ENCODE data around the gene CAP1. TPM values are rescaled to one million over a fixed set of nuclear protein-coding genes. Genes with fewer than 3 reads are reported as not detected.

The CAP1 gene
- total and polyA plus RNA-seq, 4 donors, result 157 to 201 (median 173) TPM

GRCh38 chr1:40056519-40057309 lies 16.2 kb downstream of the CAP1 start:
- peaks cover 4% of the 10 kb centered on the region for H3K36me3 ChIP-seq (ENCODE audit: control insufficient read depth, insufficient read depth, low read length)
- no peak overlapping the region for H3K4me3 ChIP-seq (ENCODE audit: low read depth, low read length)
- H3K4me1 ChIP-seq (ENCODE audit: control insufficient read depth, insufficient read depth, low read length), result no peaks in the 10 kb centered on the region
- DNase-seq (ENCODE audit: low read depth in 4 of 6, low spot score in 6 of 6), result no peak
- no peaks in the 10 kb centered on the region for H3K27me3 ChIP-seq (ENCODE audit: control insufficient read depth, insufficient read depth, low read length)
- WGBS (ENCODE audit: insufficient coverage), result 100% methylated on average over 2 of the region's 5 CpGs
- no peaks in the 10 kb centered on the region for H3K9me3 ChIP-seq (ENCODE audit: control insufficient read depth, insufficient read depth, low read length)
- H3K27ac ChIP-seq (ENCODE audit: low read depth, low read length), result no peak overlapping the region

GRCh38 chr1:40057310-40058030 lies 16.9 kb downstream of the CAP1 start:
- Histone ChIP-seq H3K4me1 (ENCODE audit: control insufficient read depth, insufficient read depth, low read length) (no peaks in the 10 kb centered on the region), H3K27me3 (ENCODE audit: control insufficient read depth, insufficient read depth, low read length) (no peaks in the 10 kb centered on the region), H3K27ac (ENCODE audit: low read depth, low read length) (no peak overlapping the region), H3K9me3 (ENCODE audit: control insufficient read depth, insufficient read depth, low read length) (no peaks in the 10 kb centered on the region), H3K36me3 (ENCODE audit: control insufficient read depth, insufficient read depth, low read length) (peaks cover 4% of the 10 kb centered on the region), H3K4me3 (ENCODE audit: low read depth, low read length) (no peak overlapping the region)
- WGBS (ENCODE audit: insufficient coverage), result 100% methylated on average over 1 of the region's 1 CpG
- no peak for DNase-seq (ENCODE audit: low read depth in 4 of 6, low spot score in 6 of 6)

- Histone ChIP-seq H3K27ac (ENCODE audit: low read depth, low read length) (no peak overlapping the region), H3K36me3 (ENCODE audit: control insufficient read depth, insufficient read depth, low read length) (peaks cover 4% of the 10 kb centered on the region), H3K4me1 (ENCODE audit: control insufficient read depth, insufficient read depth, low read length) (no peaks in the 10 kb centered on the region), H3K9me3 (ENCODE audit: control insufficient read depth, insufficient read depth, low read length) (no peaks in the 10 kb centered on the region), H3K4me3 (ENCODE audit: low read depth, low read length) (no peak overlapping the region), H3K27me3 (ENCODE audit: control insufficient read depth, insufficient read depth, low read length) (no peaks in the 10 kb centered on the region)
- 83% methylated on average over 1 of the region's 1 CpG for WGBS (ENCODE audit: insufficient coverage)
- DNase-seq (ENCODE audit: low read depth in 4 of 6, low spot score in 6 of 6), result no peak
Observed at GRCh38 chr1:40058097-40058452, 17.5 kb downstream of the CAP1 start.

- no peak for DNase-seq (ENCODE audit: low read depth in 4 of 6, low spot score in 6 of 6)
- H3K9me3 ChIP-seq (ENCODE audit: control insufficient read depth, insufficient read depth, low read length), result no peaks in the 10 kb centered on the region
- no peaks in the 10 kb centered on the region for H3K27me3 ChIP-seq (ENCODE audit: control insufficient read depth, insufficient read depth, low read length)
- H3K4me3 ChIP-seq (ENCODE audit: low read depth, low read length), result no peak overlapping the region
- peaks cover 8% of the 10 kb centered on the region for H3K36me3 ChIP-seq (ENCODE audit: control insufficient read depth, insufficient read depth, low read length)
- H3K4me1 ChIP-seq (ENCODE audit: control insufficient read depth, insufficient read depth, low read length), result no peaks in the 10 kb centered on the region
- no peak overlapping the region for H3K27ac ChIP-seq (ENCODE audit: low read depth, low read length)
- 88% methylated on average over 2 of the region's 7 CpGs for WGBS (ENCODE audit: insufficient coverage)
Observed at GRCh38 chr1:40058453-40059337, 18.2 kb downstream of the CAP1 start.

- no peaks in the 10 kb centered on the region for H3K27me3 ChIP-seq (ENCODE audit: control insufficient read depth, insufficient read depth, low read length)
- H3K36me3 ChIP-seq (ENCODE audit: control insufficient read depth, insufficient read depth, low read length), result peaks cover 12% of the 10 kb centered on the region
- WGBS (ENCODE audit: insufficient coverage), result 67% methylated on average over 2 of the region's 4 CpGs
- H3K9me3 ChIP-seq (ENCODE audit: control insufficient read depth, insufficient read depth, low read length), result no peaks in the 10 kb centered on the region
- DNase-seq (ENCODE audit: low read depth in 4 of 6, low spot score in 6 of 6), result no peak
- H3K4me1 ChIP-seq (ENCODE audit: control insufficient read depth, insufficient read depth, low read length), result no peaks in the 10 kb centered on the region
- H3K27ac ChIP-seq (ENCODE audit: low read depth, low read length), result no peak overlapping the region
- H3K4me3 ChIP-seq (ENCODE audit: low read depth, low read length), result no peak overlapping the region
Observed at GRCh38 chr1:40059338-40059959, 18.9 kb downstream of the CAP1 start.

- Histone ChIP-seq H3K9me3 (ENCODE audit: control insufficient read depth, insufficient read depth, low read length) (no peaks in the 10 kb centered on the region), H3K4me3 (ENCODE audit: low read depth, low read length) (no peak overlapping the region), H3K36me3 (ENCODE audit: control insufficient read depth, insufficient read depth, low read length) (peaks cover 12% of the 10 kb centered on the region), H3K27ac (ENCODE audit: low read depth, low read length) (no peak overlapping the region), H3K4me1 (ENCODE audit: control insufficient read depth, insufficient read depth, low read length) (no peaks in the 10 kb centered on the region), H3K27me3 (ENCODE audit: control insufficient read depth, insufficient read depth, low read length) (no peaks in the 10 kb centered on the region)
- WGBS (ENCODE audit: insufficient coverage), result 60% methylated on average over 1 of the region's 7 CpGs
- no peak for DNase-seq (ENCODE audit: low read depth in 4 of 6, low spot score in 6 of 6)
Observed at GRCh38 chr1:40059960-40060750, 19.6 kb downstream of the CAP1 start.

- no peak overlapping the region for H3K4me3 ChIP-seq (ENCODE audit: low read depth, low read length)
- no peak overlapping the region for H3K27ac ChIP-seq (ENCODE audit: low read depth, low read length)
- H3K27me3 ChIP-seq (ENCODE audit: control insufficient read depth, insufficient read depth, low read length), result no peaks in the 10 kb centered on the region
- no peaks in the 10 kb centered on the region for H3K4me1 ChIP-seq (ENCODE audit: control insufficient read depth, insufficient read depth, low read length)
- H3K36me3 ChIP-seq (ENCODE audit: control insufficient read depth, insufficient read depth, low read length), result peaks cover 28% of the 10 kb centered on the region
- no peaks in the 10 kb centered on the region for H3K9me3 ChIP-seq (ENCODE audit: control insufficient read depth, insufficient read depth, low read length)
- no peak for DNase-seq (ENCODE audit: low read depth in 4 of 6, low spot score in 6 of 6)
- WGBS (ENCODE audit: insufficient coverage), result 90% methylated on average over 2 of the region's 2 CpGs
Observed at GRCh38 chr1:40064797-40065499, 24.4 kb downstream of the CAP1 start.

GRCh38 chr1:40067023-40067422 lies 26.5 kb downstream of the CAP1 start:
- 82% methylated on average over 2 of the region's 2 CpGs for WGBS (ENCODE audit: insufficient coverage)
- peaks cover 40% of the 10 kb centered on the region for H3K36me3 ChIP-seq (ENCODE audit: control insufficient read depth, insufficient read depth, low read length)

More at GRCh38 chr1:40067023-40067422, 26.5 kb downstream of the CAP1 start:
- no peak for DNase-seq (ENCODE audit: low read depth in 4 of 6, low spot score in 6 of 6)
- no peaks in the 10 kb centered on the region for H3K9me3 ChIP-seq (ENCODE audit: control insufficient read depth, insufficient read depth, low read length)
- no peaks in the 10 kb centered on the region for H3K27me3 ChIP-seq (ENCODE audit: control insufficient read depth, insufficient read depth, low read length)
- H3K4me1 ChIP-seq (ENCODE audit: control insufficient read depth, insufficient read depth, low read length), result no peaks in the 10 kb centered on the region
- H3K27ac ChIP-seq (ENCODE audit: low read depth, low read length), result no peak overlapping the region
- no peak overlapping the region for H3K4me3 ChIP-seq (ENCODE audit: low read depth, low read length)

Data from spinal cord (tissue), 10 donors.